ENCODE data around the gene HNRNPH1.

GRCh38 chr5:179618923-179619554 lies 4.4 kb downstream of the HNRNPH1 start:
- no peak for TF ChIP-seq POLR2AphosphoS5 (IDR thresholded peaks at IDR 0.05; ENCODE audit: low read depth, low read length)
- TF ChIP-seq TAF1 (IDR thresholded peaks at IDR 0.05; ENCODE audit: low read depth, low read length) = no peak
- no peak for TF ChIP-seq POLR2A (IDR thresholded peaks at IDR 0.05; ENCODE audit: low read depth, low read length)
- no peak for TF ChIP-seq PAX5 (IDR thresholded peaks at IDR 0.05; ENCODE audit: insufficient read depth, low read length, severe bottlenecking)

All from GM12891 (cell line).